HG03378 (cell line): ENCODE measurements around the gene GABRR3.
A peak's percentile ranks its signal among the peaks of the same experiment; 100 is the strongest.

Experiments used
- ATAC-seq: cut with Tn5 transposase; IDR thresholded peaks from one replicate; pipeline ENCODE4 v1.9.1; 2021; ENCODE audit warnings: mild to moderate bottlenecking, moderate library complexity; ENCODE audit not compliant: unreplicated experiment

GABRR3 gene

GRCh38 chr3:97959872-97960271 lies 75.2 kb downstream of the GABRR3 start:
- no peak for ATAC-seq

- ATAC-seq: no peak
These were observed 76.3 kb downstream of the GABRR3 start for GRCh38 chr3:97958796-97959195.

- no peak for ATAC-seq
These were observed 76.7 kb downstream of the GABRR3 start for GRCh38 chr3:97958396-97958795.

- ATAC-seq: no peak
These were observed 77.4 kb downstream of the GABRR3 start for GRCh38 chr3:97957617-97958311.

GRCh38 chr3:97956051-97956450 lies 79.1 kb downstream of the GABRR3 start:
- ATAC-seq: no peak

GRCh38 chr3:97954228-97954827 lies 80.8 kb downstream of the GABRR3 start:
- peak; percentile 58 for ATAC-seq

- no peak for ATAC-seq
These were observed 82.2 kb downstream of the GABRR3 start for GRCh38 chr3:97952872-97953271.

- no peak for ATAC-seq
These were observed 82.8 kb downstream of the GABRR3 start for GRCh38 chr3:97952280-97952679.

GRCh38 chr3:97950360-97950759 lies 84.8 kb downstream of the GABRR3 start:
- ATAC-seq: no peak

- no peak for ATAC-seq
These were observed 85.4 kb downstream of the GABRR3 start for GRCh38 chr3:97949743-97950142.

GRCh38 chr3:97949110-97949485 lies 86.0 kb downstream of the GABRR3 start:
- no peak for ATAC-seq

- no peak for ATAC-seq
These were observed 86.6 kb downstream of the GABRR3 start for GRCh38 chr3:97948351-97949109.

GRCh38 chr3:97942801-97943546 lies 92.1 kb downstream of the GABRR3 start:
- ATAC-seq: no peak

GRCh38 chr3:97940034-97940433 lies 95.1 kb downstream of the GABRR3 start:
- no peak for ATAC-seq

- ATAC-seq: no peak
These were observed 95.7 kb downstream of the GABRR3 start for GRCh38 chr3:97939401-97939800.

GRCh38 chr3:97938444-97938843 lies 96.7 kb downstream of the GABRR3 start:
- ATAC-seq: no peak

GRCh38 chr3:97937205-97937604 lies 97.9 kb downstream of the GABRR3 start:
- no peak for ATAC-seq

- no peak for ATAC-seq
These were observed 99.3 kb downstream of the GABRR3 start for GRCh38 chr3:97935842-97936241.
